Naive B cell (primary cell): ENCODE results near the gene ENG. TPM values are rescaled to one million over a fixed set of nuclear protein-coding genes. Genes with fewer than 3 reads are reported as not detected.
"Not testable (repeated sequence)": the region's sequence is repeated elsewhere in the genome, so short reads cannot be mapped to it uniquely, and the experiment has no call there.

Source experiments
- ATAC-seq, 2 donors: fragments of 150-1000 bp; cut with Tn5 transposase; 2 replicates each; pipeline ENCODE4 v1.10.0; 2021; ENCODE audit warnings: low read depth in 2 of 2, mild to moderate bottlenecking in 2 of 2, moderate library complexity in 2 of 2
- DNase-seq: peaks from one replicate; pipeline ENCODE4 v3.0.0; 2022
- H3K27ac Mint-ChIP-seq, 6 donors: one replicate each; pipeline ENCODE4 v1.8.0; 2020 to 2022; ENCODE audit warnings: mild to moderate bottlenecking in 6 of 6, mixed read lengths in 6 of 6, moderate library complexity in 5 of 6, inconsistent platforms in 2 of 6
- H3K27me3 Mint-ChIP-seq, 3 donors: one replicate each; pipeline ENCODE4 v1.8.0; 2021 to 2022; ENCODE audit warnings: mixed read lengths in 3 of 3, mild to moderate bottlenecking in 1 of 3
- H3K36me3 Mint-ChIP-seq, 2 donors: one replicate each; pipeline ENCODE4 v1.8.0; 2020 to 2022; ENCODE audit warnings: mixed read lengths in 2 of 2, inconsistent platforms in 1 of 2, mild to moderate bottlenecking in 1 of 2
- H3K4me1 Mint-ChIP-seq, 3 donors: one replicate each; pipeline ENCODE4 v1.8.0; 2020 to 2022; ENCODE audit warnings: mixed read lengths in 3 of 3, inconsistent platforms in 1 of 3, mild to moderate bottlenecking in 1 of 3, moderate library complexity in 1 of 3
- H3K4me3 Mint-ChIP-seq, 8 donors: one replicate each; pipeline ENCODE4 v1.8.0; 2020 to 2022; ENCODE audit warnings: mild to moderate bottlenecking in 8 of 8, mixed read lengths in 8 of 8, moderate library complexity in 8 of 8, inconsistent platforms in 2 of 8
- H3K9me3 Mint-ChIP-seq, 7 donors: one replicate each; pipeline ENCODE4 v1.8.0; 2020 to 2022; ENCODE audit warnings: mixed read lengths in 7 of 7, mild to moderate bottlenecking in 5 of 7, inconsistent platforms in 2 of 7, moderate library complexity in 1 of 7
- polyA plus RNA-seq, 6 donors: library from polyadenylated mRNA; unstranded; fragments of 300-500 nt; fragmentation: Illumina TruSeq; gene quantifications; one replicate each; pipeline ENCODE4 v1.2.3, GENCODE V29; 2021; ENCODE audit warnings: low read depth in 6 of 6

ENG gene
- polyA plus RNA-seq, 6 donors from 2014 or later = 3.5 to 8.2 (median 5.8) TPM; not detected in 1

DNA sequence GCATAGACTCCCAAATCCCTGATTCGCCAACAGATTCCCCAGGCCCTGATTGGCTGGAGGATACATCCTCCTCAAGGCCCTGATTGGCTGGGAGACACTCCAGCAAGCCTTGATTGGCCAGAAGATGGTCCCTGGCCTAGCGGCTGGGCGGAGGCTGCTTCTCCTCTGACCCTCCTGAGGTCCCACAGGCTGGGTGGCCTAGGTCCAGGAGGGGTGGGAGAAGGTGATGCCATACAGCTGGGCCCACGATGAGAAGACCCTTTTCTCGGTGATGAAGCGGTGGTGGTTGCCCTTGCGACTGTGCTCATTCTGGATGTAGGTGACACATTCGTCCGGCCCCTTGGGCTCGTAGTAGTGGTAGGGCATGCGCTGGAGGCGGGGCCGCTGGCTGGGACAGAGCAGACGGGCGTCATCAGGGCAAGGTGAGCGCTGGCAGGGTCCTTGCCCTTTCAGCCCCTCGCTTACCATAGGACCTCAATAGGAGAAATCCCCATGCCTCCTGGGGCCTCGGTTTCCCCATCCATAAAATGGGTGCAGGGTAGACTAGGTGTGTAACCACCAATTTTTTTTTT is 32.0 kb upstream of the ENG start:
- H3K36me3 Mint-ChIP-seq = peaks cover 5 to 8% of the 10 kb centered on the region in 2 donors
- DNase-seq = no peak
- ATAC-seq = no peak
- no peaks in the 10 kb centered on the region for H3K27me3 Mint-ChIP-seq
- no peak overlapping the region for H3K27ac Mint-ChIP-seq
- H3K4me1 Mint-ChIP-seq = peaks cover 21 to 32% (median 30%) of the 10 kb centered on the region in 3 donors
- H3K4me3 Mint-ChIP-seq = no peak overlapping the region
- no peaks in the 10 kb centered on the region for H3K9me3 Mint-ChIP-seq

DNA sequence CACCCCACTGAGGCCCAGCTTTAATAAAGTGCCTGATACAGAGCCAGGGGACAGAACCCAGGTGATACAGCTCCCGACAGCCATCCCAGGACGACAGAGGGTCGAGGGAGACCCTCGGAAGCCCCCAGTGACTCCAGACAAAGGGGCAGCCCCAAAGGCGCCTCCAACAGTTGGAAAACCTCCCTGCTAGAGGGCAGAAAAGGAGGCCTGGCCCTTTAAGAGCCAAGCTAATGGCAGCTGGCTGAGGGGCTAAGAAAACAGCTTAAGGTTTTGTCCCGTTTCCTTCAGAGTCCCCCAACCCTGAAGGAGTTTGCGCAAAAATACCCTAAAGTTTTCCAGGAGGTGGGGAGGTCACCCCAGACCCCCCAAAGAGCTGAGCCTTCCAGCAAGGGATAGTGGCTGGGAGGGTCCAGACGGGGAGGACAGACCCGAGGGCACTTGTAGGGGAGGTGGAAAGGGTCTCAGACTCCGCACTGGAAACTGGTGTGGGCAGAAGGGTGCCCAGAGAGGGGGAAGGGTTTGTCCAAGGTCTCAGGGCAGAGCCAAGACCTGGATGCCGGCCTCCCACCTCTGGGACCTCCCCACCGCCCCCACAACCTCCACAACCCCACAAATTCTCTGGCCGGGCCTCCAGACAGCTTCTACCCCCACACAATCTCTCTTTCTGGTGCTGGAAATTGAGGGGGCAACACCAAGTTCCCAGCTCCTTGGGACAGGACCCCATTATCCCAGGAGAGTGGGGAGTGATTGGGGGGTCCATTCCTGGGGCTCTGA is 31.2 kb upstream of the ENG start:
- Mint-ChIP-seq H3K4me3 (no peak overlapping the region), H3K27me3 (no peaks in the 10 kb centered on the region), H3K4me1 (peaks cover 22 to 28% (median 27%) of the 10 kb centered on the region in 3 donors), H3K27ac (peak overlapping the region in 2 of 6 donors; percentile 44 to 83), H3K36me3 (peaks cover 0 to 8% of the 10 kb centered on the region in 2 donors), H3K9me3 (no peaks in the 10 kb centered on the region)
- ATAC-seq (no peak), DNase-seq (no peak)

DNA sequence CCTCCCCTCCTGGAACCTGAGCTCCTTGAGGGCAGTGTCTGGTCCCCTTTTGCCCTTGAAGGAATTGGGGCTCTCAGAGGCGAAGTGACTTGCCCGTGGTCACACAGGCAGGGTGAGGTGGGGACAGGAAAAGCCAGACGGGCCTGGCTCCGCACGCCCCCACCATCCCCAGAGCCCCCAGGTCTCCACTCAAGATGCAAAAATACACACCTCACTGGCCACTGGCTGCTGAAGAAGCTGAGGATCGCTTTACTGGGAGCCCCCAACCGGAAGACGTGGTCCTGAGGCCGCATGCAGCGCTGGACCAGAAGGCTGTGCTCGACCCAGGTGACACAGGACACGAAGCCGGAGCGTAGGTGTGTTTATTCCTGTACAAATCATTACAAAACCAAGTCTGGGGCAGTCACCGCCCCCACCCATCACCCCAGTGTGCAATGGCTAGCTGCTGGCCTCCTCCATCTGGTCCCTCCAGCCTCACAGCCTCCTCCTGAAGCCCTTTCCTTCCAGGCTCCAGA is 30.6 kb upstream of the ENG start:
- peaks cover 0 to 8% of the 10 kb centered on the region in 2 donors for H3K36me3 Mint-ChIP-seq
- no peaks in the 10 kb centered on the region for H3K27me3 Mint-ChIP-seq
- peaks cover 22 to 32% (median 28%) of the 10 kb centered on the region in 3 donors for H3K4me1 Mint-ChIP-seq
- H3K4me3 Mint-ChIP-seq = no peak overlapping the region
- ATAC-seq (no peak), DNase-seq (no peak)
- H3K9me3 Mint-ChIP-seq = no peaks in the 10 kb centered on the region
- H3K27ac Mint-ChIP-seq = peak overlapping the region in 2 of 6 donors; percentile 44 to 83

DNA sequence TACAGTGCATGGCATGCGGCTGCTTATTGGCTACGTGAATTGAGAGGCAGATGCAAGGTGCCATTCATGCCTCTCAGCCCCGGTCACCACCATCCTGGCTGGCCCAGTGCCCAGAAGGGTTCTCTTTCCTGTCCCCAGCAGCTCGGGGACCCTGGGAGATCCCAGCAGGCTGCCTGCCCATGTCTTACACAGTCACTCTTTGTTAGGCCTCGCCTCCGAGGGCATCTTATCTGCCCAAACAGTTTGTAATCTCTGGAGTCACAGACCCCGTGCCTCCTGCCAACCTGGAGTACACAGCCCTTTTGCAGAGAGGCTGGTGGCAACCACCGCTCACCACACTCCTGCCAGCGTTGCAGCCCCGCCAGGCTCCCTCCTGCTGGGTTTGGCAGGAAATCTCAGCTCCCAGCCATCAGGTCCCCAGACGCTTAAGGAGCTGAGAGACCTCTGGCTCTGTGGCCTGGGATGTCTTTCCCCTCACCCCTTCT is 30.0 kb upstream of the ENG start:
- ATAC-seq (no peak), DNase-seq (no peak)
- peak overlapping the region in 1 of 8 donors; percentile 43 for H3K4me3 Mint-ChIP-seq

DNA sequence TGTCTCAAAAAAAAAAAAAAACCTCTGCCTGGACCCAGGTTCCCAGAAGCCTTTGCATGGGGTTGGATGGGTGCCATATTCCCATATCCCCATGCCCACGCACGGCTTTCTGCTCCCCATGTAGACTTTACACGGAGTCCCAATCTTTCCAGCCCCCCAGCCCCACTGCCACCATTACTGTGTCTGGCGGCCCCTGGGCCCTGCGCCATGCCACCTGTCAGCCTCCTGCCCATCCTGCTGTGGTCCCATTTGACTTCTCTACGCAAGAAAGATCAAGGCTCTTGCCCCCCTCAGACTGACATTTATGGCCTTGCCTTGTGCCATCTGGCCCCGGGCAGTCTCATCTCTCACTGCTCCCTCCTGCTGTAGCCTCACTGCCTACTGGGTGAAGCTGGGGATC is 29.5 kb upstream of the ENG start:
- Mint-ChIP-seq H3K27me3 (no peaks in the 10 kb centered on the region), H3K4me1 (peaks cover 25 to 39% (median 32%) of the 10 kb centered on the region in 3 donors), H3K36me3 (peaks cover 0 to 8% of the 10 kb centered on the region in 2 donors), H3K9me3 (no peaks in the 10 kb centered on the region), H3K27ac (peak overlapping the region in 1 of 6 donors; percentile 12), H3K4me3 (peak overlapping the region in 1 of 8 donors; percentile 18)
- DNase-seq (no peak), ATAC-seq (no peak)

More for the DNA sequence above, 30.0 kb upstream of the ENG start:
- Mint-ChIP-seq H3K9me3 (no peaks in the 10 kb centered on the region), H3K36me3 (peaks cover 0 to 8% of the 10 kb centered on the region in 2 donors), H3K27ac (peak overlapping the region in 1 of 6 donors; percentile 94), H3K27me3 (no peaks in the 10 kb centered on the region), H3K4me1 (peaks cover 22 to 35% (median 28%) of the 10 kb centered on the region in 3 donors)

DNA sequence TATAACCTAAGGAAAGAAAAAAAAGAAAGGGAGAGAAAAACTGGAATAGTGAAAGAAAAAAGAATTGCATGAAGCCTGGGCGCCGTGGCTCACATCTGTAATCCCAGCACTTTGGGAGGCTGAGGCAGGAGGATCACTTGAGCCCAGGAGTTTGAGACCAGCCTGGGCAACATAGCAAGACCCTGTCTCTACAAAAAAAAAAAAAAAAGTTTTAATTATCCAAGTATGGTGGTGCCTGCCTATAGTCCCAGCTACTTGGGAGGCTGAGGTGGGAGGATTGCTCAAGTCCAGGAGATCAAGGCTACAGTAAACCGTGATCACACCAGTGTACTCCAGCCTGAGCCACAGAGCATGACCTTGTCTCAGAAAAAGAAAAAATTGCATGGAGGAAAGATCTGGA is 27.3 kb upstream of the ENG start:
- H3K27me3 Mint-ChIP-seq, H3K9me3 Mint-ChIP-seq, ATAC-seq, H3K36me3 Mint-ChIP-seq, H3K4me3 Mint-ChIP-seq, DNase-seq: not testable (repeated sequence)
- Mint-ChIP-seq H3K4me1 (peaks cover 33 to 50% (median 37%) of the 10 kb centered on the region in 3 donors), H3K27ac (peak overlapping the region in 2 of 6 donors; percentile 20 to 91)

DNA sequence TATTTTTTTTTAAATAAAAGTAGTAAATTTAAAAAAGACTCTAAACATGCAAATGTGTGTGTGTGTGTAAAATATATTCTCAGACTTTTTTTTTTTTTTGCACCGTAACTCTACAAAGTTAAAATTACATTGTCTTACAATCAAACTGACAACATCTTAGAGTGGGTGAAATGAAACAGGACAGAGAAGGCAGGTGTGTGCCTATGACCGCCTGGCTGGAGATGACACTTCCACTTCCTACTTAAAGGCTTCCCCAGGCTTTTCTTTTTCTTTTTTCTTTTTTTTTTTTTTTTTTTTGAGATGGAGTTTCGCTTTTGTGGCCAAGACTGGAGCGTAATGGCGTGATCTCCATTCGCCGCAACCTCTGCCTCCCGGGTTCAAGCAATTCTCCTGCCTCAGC is 25.7 kb upstream of the ENG start:
- ATAC-seq = peak; percentile 81 to 84
- Mint-ChIP-seq H3K36me3 (no peaks in the 10 kb centered on the region), H3K27ac (peak overlapping the region in 2 of 6 donors; percentile 12 to 68), H3K4me1 (peaks cover 33 to 48% (median 37%) of the 10 kb centered on the region in 3 donors), H3K4me3 (peak overlapping the region in 3 of 8 donors; percentile 32 to 70 (median 67)), H3K27me3 (peaks cover 0 to 22% (median 0%) of the 10 kb centered on the region in 3 donors), H3K9me3 (no peaks in the 10 kb centered on the region)
- peak; percentile 47 for DNase-seq

DNA sequence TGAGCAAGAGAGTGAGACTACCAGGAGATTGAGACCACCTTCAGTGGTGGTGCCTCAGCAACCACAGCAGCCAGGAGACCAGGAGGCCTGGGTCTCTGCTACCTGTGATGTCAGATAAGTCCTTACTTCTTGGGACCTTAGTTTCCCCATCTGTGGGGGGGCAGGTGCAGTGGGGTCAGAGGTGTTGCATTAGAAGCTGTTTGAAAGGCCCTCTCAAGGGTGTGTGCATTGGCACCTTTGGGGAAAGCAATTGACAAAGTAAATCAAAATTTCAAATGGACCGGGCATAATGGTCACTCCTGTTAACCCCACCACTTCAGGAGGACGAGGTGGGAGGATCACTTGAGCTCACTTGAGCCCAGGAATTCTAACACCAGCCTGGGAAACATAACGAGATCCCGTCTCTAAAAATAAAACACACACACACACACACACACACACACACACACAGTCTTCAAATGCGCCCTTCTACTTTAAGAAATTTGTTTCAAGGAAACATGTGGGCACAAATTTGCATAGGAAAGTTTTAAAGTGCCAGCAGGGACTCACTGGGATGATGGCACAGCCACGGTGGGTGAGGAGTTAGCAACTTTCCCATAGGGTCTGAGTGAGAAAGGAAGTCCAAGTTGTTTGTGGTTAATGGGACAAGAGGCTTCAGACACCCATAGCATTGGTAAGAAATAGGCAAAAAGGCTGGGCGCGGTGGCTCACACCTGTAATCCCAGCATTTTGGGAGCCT is 24.4 kb upstream of the ENG start:
- Mint-ChIP-seq H3K4me1 (peaks cover 24 to 35% (median 26%) of the 10 kb centered on the region in 3 donors), H3K9me3 (no peaks in the 10 kb centered on the region), H3K27ac (peak overlapping the region in 5 of 6 donors; percentile 12 to 95 (median 69)), H3K4me3 (peak overlapping the region; percentile 0 to 75 (median 42)), H3K27me3 (peaks cover 0 to 23% (median 0%) of the 10 kb centered on the region in 3 donors), H3K36me3 (no peaks in the 10 kb centered on the region)
- ATAC-seq (no peak), DNase-seq (no peak)

DNA sequence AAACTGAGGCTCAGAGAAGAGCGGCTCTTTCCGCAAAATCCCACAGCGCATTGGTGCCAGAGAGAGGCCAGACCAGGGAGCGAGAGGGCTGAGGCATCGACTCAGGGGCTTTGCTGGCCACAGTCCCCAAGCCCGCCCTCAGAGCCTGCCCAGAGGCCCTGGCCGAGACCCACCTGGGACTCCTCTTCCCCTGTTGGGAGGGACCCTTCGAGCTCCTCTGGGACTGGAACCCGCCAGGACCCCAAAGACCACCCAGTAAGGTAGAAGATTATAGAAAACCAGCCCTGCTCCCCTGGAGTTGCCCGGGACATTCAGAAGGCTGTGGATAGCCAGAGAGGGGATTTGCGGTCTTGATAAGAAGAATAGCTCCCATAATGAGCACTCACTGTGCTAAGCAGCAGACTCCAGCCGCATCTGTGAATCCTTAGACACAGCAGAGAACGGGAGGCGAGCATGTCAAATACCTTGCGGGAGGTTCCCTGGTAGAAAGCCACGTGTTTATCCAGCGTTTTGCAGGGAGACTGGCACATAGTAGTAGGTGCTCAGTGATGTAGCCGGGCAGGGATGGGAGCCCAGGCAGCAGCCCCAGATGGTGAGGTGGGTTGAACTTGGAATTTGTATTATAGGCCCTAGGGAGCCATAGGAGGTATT is 23.7 kb upstream of the ENG start:
- Mint-ChIP-seq H3K27ac (peak overlapping the region in 4 of 6 donors; percentile 24 to 95 (median 66)), H3K4me3 (peak overlapping the region in 7 of 8 donors; percentile 5 to 76 (median 63)), H3K27me3 (peaks cover 0 to 23% (median 0%) of the 10 kb centered on the region in 3 donors), H3K4me1 (peaks cover 24 to 35% (median 25%) of the 10 kb centered on the region in 3 donors), H3K9me3 (no peaks in the 10 kb centered on the region), H3K36me3 (no peaks in the 10 kb centered on the region)
- ATAC-seq (no peak), DNase-seq (no peak)

DNA sequence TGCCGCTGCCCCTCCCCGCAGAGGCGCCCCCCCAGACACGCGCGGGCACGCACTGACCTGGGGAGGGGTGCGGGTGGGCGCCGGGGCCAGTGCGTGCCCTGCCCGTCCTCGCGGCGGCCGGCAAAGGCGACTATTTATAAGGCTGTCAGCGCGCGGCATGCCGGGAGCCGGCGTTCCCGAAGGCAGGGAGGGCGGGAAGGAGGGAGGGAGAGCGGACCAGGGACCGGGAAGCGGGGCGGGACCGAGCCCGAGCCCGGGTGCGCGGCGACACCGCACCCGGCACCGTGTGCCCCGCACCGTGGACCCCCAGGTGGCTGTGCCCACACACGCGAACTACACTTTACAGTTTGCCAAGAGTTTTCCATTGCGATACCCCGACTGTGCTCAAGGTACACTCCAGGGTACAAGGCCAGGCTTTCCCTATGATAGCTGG is 23.1 kb upstream of the ENG start, which contains the start of gene AK1:
TSS of gene AK1 (minus strand) at position 110 of the 433 bp plus-strand sequence. CDS start 3,058 bp downstream, outside the sequence.
- no peak for ATAC-seq
- Mint-ChIP-seq H3K9me3 (no peaks in the 10 kb centered on the region), H3K36me3 (no peaks in the 10 kb centered on the region), H3K27ac (peak within 1 kb of the TSS in 5 of 6 donors; percentile 24 to 95 (median 70)), H3K4me1 (peaks cover 21 to 35% (median 23%) of the 10 kb centered on the region in 3 donors), H3K4me3 (peak within 1 kb of the TSS; percentile 54 to 89 (median 70)), H3K27me3 (peaks cover 0 to 23% (median 0%) of the 10 kb centered on the region in 3 donors)
- DNase-seq = no peak

DNA sequence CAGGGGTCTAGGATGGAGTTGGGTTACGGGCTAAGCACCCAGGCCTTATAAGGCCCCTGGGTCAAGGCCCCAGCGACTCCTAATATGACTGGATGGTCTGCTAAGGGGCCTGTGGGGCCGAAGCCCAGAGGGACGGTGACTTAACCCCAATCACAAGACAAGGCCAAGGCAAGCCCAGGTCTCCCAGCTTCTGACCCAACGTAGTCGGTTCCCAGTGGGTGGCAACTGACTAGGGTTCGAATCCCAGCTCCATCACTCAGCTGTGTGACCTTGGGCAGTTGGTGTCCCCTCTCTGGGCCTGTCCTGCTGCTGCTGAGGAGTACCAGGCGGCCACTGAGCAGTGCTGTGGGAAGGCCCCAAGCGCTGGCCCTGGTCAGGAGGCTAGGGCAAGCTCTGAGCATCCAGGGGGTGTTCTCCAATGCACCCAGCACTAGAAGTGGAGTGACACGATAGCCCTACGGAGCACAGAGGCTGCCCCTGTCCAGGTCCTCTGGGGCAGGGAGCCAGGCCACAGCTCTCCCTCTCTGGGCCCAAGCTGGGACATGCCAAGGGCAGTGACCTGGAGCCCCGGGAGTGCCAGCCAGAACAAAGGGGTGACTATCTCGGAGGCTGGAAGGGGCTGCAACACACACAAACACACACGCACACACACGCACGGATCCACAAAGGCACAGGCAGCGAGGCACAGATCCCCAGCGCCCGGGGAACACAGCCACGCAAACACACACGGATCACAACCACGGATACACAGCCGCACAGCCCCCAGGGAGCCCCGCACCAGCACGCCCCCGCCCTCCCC is 22.5 kb upstream of the ENG start:
- Mint-ChIP-seq H3K4me1 (peaks cover 15 to 32% (median 18%) of the 10 kb centered on the region in 3 donors), H3K9me3 (no peaks in the 10 kb centered on the region), H3K27me3 (peaks cover 0 to 23% (median 0%) of the 10 kb centered on the region in 3 donors)

More for the DNA sequence above, 22.5 kb upstream of the ENG start:
- DNase-seq (no peak), ATAC-seq (peak; percentile 19 to 29)
- Mint-ChIP-seq H3K4me3 (peak overlapping the region; percentile 54 to 89 (median 70)), H3K27ac (peak overlapping the region in 1 of 6 donors; percentile 80), H3K36me3 (no peaks in the 10 kb centered on the region)
